Keratinocyte (primary cell): ENCODE data around the gene MFSD2A. TPM values are rescaled to one million over a fixed set of nuclear protein-coding genes. Genes with fewer than 3 reads are reported as not detected.

ENCODE experiments used
- DNase-seq: peaks from one replicate; pipeline ENCODE4 v3.0.0-alpha.2; 2011; ENCODE audit warnings: low read depth, missing footprints, low spot score
- FAIRE-seq: peaks from 2 replicates; lab custom pipeline; 2011; peaks lifted over from hg19 to GRCh38; lab: Jason Lieb, UNC
- H2AFZ ChIP-seq: 2 replicates; pipeline ENCODE4 v1.6.0; 2012; ENCODE audit warnings: low read length, control low read depth, inconsistent platforms; ENCODE audit not compliant: control insufficient read depth
- H3K27ac ChIP-seq: 2 replicates; pipeline ENCODE4 v1.5.1; 2011; ENCODE audit warnings: low read length; ENCODE audit not compliant: control insufficient read depth, insufficient read depth
- H3K27me3 ChIP-seq: 3 replicates; pipeline ENCODE4 v1.6.0; 2011; ENCODE audit warnings: low read length; ENCODE audit not compliant: control insufficient read depth, insufficient read depth; ENCODE audit errors: extremely low read depth
- H3K36me3 ChIP-seq, 2 experiments: 2 replicates in 1 of 2; 3 replicates in 1 of 2; pipeline ENCODE4 v1.5.1; 2011; ENCODE audit warnings: low read length in 2 of 2, mild to moderate bottlenecking in 1 of 2; ENCODE audit not compliant: control insufficient read depth in 2 of 2, insufficient read depth in 2 of 2; ENCODE audit errors: extremely low read depth in 1 of 2
- H3K4me1 ChIP-seq: 3 replicates; pipeline ENCODE4 v1.5.1; 2011; ENCODE audit warnings: low read length; ENCODE audit not compliant: control insufficient read depth, insufficient read depth; ENCODE audit errors: extremely low read depth
- H3K4me2 ChIP-seq: 3 replicates; pipeline ENCODE4 v1.6.0; 2011; ENCODE audit warnings: low read depth, low read length; ENCODE audit not compliant: control insufficient read depth, insufficient read depth; ENCODE audit errors: extremely low read depth
- H3K4me3 ChIP-seq, 3 experiments: fragments of 200-600 bp in 1 of 3; sonication (generic) in 1 of 3; 2 replicates in 2 of 3; 3 replicates in 1 of 3; pipeline ENCODE4 v1.5.1; 2011 to 2016; ENCODE audit warnings: low read length in 3 of 3, mild to moderate bottlenecking in 3 of 3, control low read depth in 2 of 3, inconsistent platforms in 1 of 3, low read depth in 1 of 3, mixed read lengths in 1 of 3, mixed run types in 1 of 3, moderate library complexity in 1 of 3; ENCODE audit not compliant: control insufficient read depth in 2 of 3, insufficient read depth in 2 of 3; ENCODE audit errors: extremely low read depth in 1 of 3
- H3K79me2 ChIP-seq: 2 replicates; pipeline ENCODE4 v1.6.0; 2012; ENCODE audit warnings: low read length; ENCODE audit not compliant: control insufficient read depth, insufficient read depth
- H3K9ac ChIP-seq: 3 replicates; pipeline ENCODE4 v1.6.0; 2011; ENCODE audit warnings: low read length; ENCODE audit not compliant: control insufficient read depth, insufficient read depth; ENCODE audit errors: extremely low read depth
- H3K9me1 ChIP-seq: 3 replicates; pipeline ENCODE4 v1.6.0; 2011; ENCODE audit warnings: low read length; ENCODE audit not compliant: control insufficient read depth, insufficient read depth; ENCODE audit errors: extremely low read depth
- H3K9me3 ChIP-seq: 2 replicates; pipeline ENCODE4 v1.5.1; 2012; ENCODE audit warnings: low read depth, low read length; ENCODE audit not compliant: control insufficient read depth
- H4K20me1 ChIP-seq: 3 replicates; pipeline ENCODE4 v1.6.0; 2011; ENCODE audit warnings: low read length; ENCODE audit not compliant: control insufficient read depth, insufficient read depth; ENCODE audit errors: extremely low read depth
- EZH2 ChIP-seq: IDR thresholded peaks from one replicate; pipeline ENCODE4 v1.6.1; 2012; ENCODE audit warnings: inconsistent platforms, mild to moderate bottlenecking, low read length, moderate library complexity
- dilution Hi-C: fragments of 300-500 bp; cut with MboI; formaldehyde crosslinking; loops from one replicate; pipeline ENCODE4 v1.7.0; 2020; ENCODE audit warnings: low sequenced_read_pairs; ENCODE audit not compliant: extremely low pct_ligation_motif_present
- polyA plus RNA-seq, 5 experiments: library from polyadenylated mRNA; depleted of rRNA in 3 of 5; stranded (reverse) in 3 of 5; stranded (forward) in 1 of 5; unstranded in 1 of 5; fragments of >200 nt; gene quantifications; 1 replicate in 1 of 5; 2 replicates in 3 of 5; 3 replicates in 1 of 5; pipeline versions ENCODE4 v1.2.1 to v1.2.3, GENCODE V29; 2011 to 2012; ENCODE audit warnings: missing spikeins in 2 of 5, low read depth in 1 of 5, low replicate concordance in 1 of 5
- TF ChIP-seq, protein P1 (sequence below), 3 experiments: IDR thresholded peaks in 1 of 3; conservative IDR thresholded peaks in 1 of 3; optimal IDR thresholded peaks in 1 of 3; 2 replicates in 2 of 3; 3 replicates in 1 of 3; pipeline versions ENCODE3 to v1.5.1; 2011; ENCODE audit warnings: low read length in 3 of 3, mild to moderate bottlenecking in 3 of 3, moderate library complexity in 2 of 3, control low read depth in 1 of 3, inconsistent platforms in 1 of 3; ENCODE audit not compliant: insufficient read depth in 2 of 3; ENCODE audit errors: extremely low read depth in 1 of 3

MFSD2A gene
- polyA plus RNA-seq, 1 donor (not counting 4 experiments of a cell fraction or from before 2014, with no cell fraction given), result 50.1 TPM

DNA sequence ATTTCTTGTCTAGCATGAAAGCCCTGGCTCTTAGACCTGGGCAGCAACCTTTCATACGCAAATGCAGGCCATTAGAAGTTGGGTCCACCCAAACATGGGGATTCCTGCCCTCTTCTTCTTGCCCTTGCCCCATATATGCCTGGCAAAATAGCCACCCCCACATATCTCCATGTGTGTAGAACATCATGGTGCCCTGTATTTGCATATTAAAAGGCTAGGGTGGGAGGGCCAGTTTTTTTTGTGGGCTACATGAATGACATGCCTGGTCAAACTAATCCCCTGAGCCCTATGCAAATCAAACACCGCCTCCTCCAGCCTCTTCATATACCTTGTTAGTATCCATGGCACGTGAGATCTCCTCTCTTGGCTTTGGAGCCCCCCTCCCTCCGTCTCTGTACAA lies 24.7 kb downstream of the MFSD2A start:
- Histone ChIP-seq H3K4me2 (no peak overlapping the region), H2AFZ (no peak overlapping the region), H4K20me1 (no peaks in the 10 kb centered on the region), H3K36me3 (no peaks in the 10 kb centered on the region), H3K9me1 (no peaks in the 10 kb centered on the region), H3K4me1 (peaks cover 41% of the 10 kb centered on the region), H3K27me3 (no peaks in the 10 kb centered on the region), H3K79me2 (no peaks in the 10 kb centered on the region), H3K4me3 (no peak overlapping the region), H3K9ac (no peak overlapping the region), H3K9me3 (no peaks in the 10 kb centered on the region), H3K27ac (no peak overlapping the region)
- dilution Hi-C loops, result no loop called here
- TF ChIP-seq, protein P1, sequence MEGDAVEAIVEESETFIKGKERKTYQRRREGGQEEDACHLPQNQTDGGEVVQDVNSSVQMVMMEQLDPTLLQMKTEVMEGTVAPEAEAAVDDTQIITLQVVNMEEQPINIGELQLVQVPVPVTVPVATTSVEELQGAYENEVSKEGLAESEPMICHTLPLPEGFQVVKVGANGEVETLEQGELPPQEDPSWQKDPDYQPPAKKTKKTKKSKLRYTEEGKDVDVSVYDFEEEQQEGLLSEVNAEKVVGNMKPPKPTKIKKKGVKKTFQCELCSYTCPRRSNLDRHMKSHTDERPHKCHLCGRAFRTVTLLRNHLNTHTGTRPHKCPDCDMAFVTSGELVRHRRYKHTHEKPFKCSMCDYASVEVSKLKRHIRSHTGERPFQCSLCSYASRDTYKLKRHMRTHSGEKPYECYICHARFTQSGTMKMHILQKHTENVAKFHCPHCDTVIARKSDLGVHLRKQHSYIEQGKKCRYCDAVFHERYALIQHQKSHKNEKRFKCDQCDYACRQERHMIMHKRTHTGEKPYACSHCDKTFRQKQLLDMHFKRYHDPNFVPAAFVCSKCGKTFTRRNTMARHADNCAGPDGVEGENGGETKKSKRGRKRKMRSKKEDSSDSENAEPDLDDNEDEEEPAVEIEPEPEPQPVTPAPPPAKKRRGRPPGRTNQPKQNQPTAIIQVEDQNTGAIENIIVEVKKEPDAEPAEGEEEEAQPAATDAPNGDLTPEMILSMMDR (optimal IDR thresholded peaks at IDR 0.05 in 1 of 3, IDR thresholded peaks at IDR 0.05 in 1 of 3, conservative IDR thresholded peaks at IDR 0.05 in 1 of 3; ENCODE audit: extremely low read depth in 1 of 3, insufficient read depth in 2 of 3, low read length in 3 of 3), result no peak
- TF ChIP-seq EZH2, result no peak
- no peak for DNase-seq
- no peak for FAIRE-seq

DNA sequence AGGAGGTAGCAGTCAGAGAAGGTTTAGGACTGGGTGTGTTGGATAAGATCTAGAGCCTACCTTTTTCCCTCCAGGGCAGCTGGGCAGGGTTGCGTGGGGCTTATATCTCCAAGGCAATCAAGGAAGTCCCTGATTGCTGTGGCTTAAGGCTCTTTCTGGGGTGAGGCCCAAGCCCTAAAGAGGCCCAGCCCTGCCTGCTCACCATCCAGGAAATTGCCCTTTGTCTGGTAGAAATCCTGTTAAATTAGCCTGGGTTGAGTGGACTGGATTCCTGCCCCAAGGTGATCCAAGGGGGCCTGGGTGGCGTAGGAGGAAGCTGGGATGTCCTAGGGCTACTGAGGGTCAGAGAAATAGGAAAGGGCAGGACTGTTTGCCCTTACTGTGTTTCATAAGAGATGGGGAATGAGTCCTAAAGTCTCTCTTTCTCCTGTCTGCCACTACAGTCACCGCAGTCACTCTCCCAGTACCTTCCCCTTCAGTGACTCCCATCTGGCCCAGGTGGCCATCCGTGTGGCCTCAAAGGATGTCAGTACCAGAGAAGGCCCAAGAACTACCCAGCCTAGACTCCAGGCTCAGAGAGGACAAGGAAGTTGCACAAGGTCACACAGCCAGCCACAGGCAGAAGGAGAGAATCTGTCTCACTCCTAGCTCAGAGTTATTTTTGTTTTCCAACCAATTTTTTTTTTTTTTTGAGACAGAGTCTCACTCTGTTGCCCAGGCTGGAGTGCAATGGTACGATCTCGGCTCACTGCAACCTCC lies 25.8 kb downstream of the MFSD2A start:
- Histone ChIP-seq H3K79me2 (no peaks in the 10 kb centered on the region), H3K4me3 (no peak overlapping the region), H3K36me3 (no peaks in the 10 kb centered on the region), H3K4me1 (peaks cover 41% of the 10 kb centered on the region), H2AFZ (peak overlapping the region; percentile 85), H3K27ac (peak overlapping the region; percentile 82), H3K27me3 (no peaks in the 10 kb centered on the region), H3K9ac (peak overlapping the region; percentile 53), H3K9me3 (no peaks in the 10 kb centered on the region), H3K4me2 (peak overlapping the region; percentile 34), H4K20me1 (no peaks in the 10 kb centered on the region), H3K9me1 (no peaks in the 10 kb centered on the region)
- FAIRE-seq, result peak; percentile 66
- no peak for DNase-seq
- TF ChIP-seq, protein P1 (optimal IDR thresholded peaks at IDR 0.05 in 1 of 3, IDR thresholded peaks at IDR 0.05 in 1 of 3, conservative IDR thresholded peaks at IDR 0.05 in 1 of 3; ENCODE audit: extremely low read depth in 1 of 3, insufficient read depth in 2 of 3, low read length in 3 of 3), result no peak
- TF ChIP-seq EZH2, result no peak
- dilution Hi-C loops, result no loop called here
